Astrocyte (in vitro differentiated cells and primary cell): Measurements from ENCODE around the gene SLITRK3. TPM values are rescaled to one million over a fixed set of nuclear protein-coding genes. Genes with fewer than 3 reads are reported as not detected.

ENCODE experiments used
- DNase-seq: peaks from one replicate; pipeline ENCODE4 v3.0.0-alpha.2; 2010; ENCODE audit warnings: low read depth
- FAIRE-seq: peaks from 2 replicates; lab custom pipeline; 2011; peaks lifted over from hg19 to GRCh38; lab: Jason Lieb, UNC
- H2AFZ ChIP-seq: 2 replicates; pipeline ENCODE4 v1.6.0; 2012; ENCODE audit warnings: low read depth, low read length, inconsistent platforms
- H3K27ac ChIP-seq: 2 replicates; pipeline ENCODE4 v1.5.1; 2011; ENCODE audit warnings: low read depth, low read length, inconsistent platforms
- H3K27me3 ChIP-seq: 2 replicates; pipeline ENCODE4 v1.6.0; 2011; ENCODE audit warnings: low read length, inconsistent platforms; ENCODE audit not compliant: insufficient read depth
- H3K36me3 ChIP-seq: 2 replicates; pipeline ENCODE4 v1.5.1; 2011; ENCODE audit warnings: low read length, inconsistent platforms; ENCODE audit not compliant: insufficient read depth
- H3K4me1 ChIP-seq: 2 replicates; pipeline ENCODE4 v1.5.1; 2011; ENCODE audit warnings: low read length, inconsistent platforms; ENCODE audit not compliant: insufficient read depth
- H3K4me2 ChIP-seq: 2 replicates; pipeline ENCODE4 v1.6.0; 2012; ENCODE audit warnings: low read length, inconsistent platforms
- H3K4me3 ChIP-seq: 2 replicates; pipeline ENCODE4 v1.5.1; 2011; ENCODE audit warnings: low read depth, mild to moderate bottlenecking, low read length, inconsistent platforms; ENCODE audit not compliant: insufficient read depth
- H3K79me2 ChIP-seq: 2 replicates; pipeline ENCODE4 v1.6.0; 2012; ENCODE audit warnings: mild to moderate bottlenecking, low read length, inconsistent platforms; ENCODE audit not compliant: insufficient read depth
- H3K9ac ChIP-seq: 2 replicates; pipeline ENCODE4 v1.6.0; 2012; ENCODE audit warnings: mild to moderate bottlenecking, low read length, inconsistent platforms
- H3K9me3 ChIP-seq: 2 replicates; pipeline ENCODE4 v1.5.1; 2012; ENCODE audit warnings: low read depth, mild to moderate bottlenecking, low read length, inconsistent platforms; ENCODE audit not compliant: insufficient read depth
- H4K20me1 ChIP-seq: 2 replicates; pipeline ENCODE4 v1.6.0; 2012; ENCODE audit warnings: low read length, inconsistent platforms; ENCODE audit not compliant: insufficient read depth
- H3K27ac Mint-ChIP-seq: one replicate; pipeline ENCODE4 v1.8.0; 2021; ENCODE audit warnings: mild to moderate bottlenecking, mixed read lengths; ENCODE audit not compliant: unreplicated experiment
- H3K27me3 Mint-ChIP-seq: one replicate; pipeline ENCODE4 v1.8.0; 2021; ENCODE audit warnings: low read depth, mixed read lengths; ENCODE audit not compliant: unreplicated experiment
- H3K36me3 Mint-ChIP-seq: one replicate; pipeline ENCODE4 v1.8.0; 2021; ENCODE audit warnings: low read depth, mixed read lengths; ENCODE audit not compliant: unreplicated experiment
- H3K4me1 Mint-ChIP-seq: one replicate; pipeline ENCODE4 v1.8.0; 2021; ENCODE audit warnings: low read depth, mixed read lengths; ENCODE audit not compliant: unreplicated experiment
- H3K4me3 Mint-ChIP-seq: one replicate; pipeline ENCODE4 v1.8.0; 2021; ENCODE audit warnings: mild to moderate bottlenecking, moderate library complexity, mixed read lengths; ENCODE audit not compliant: unreplicated experiment
- H3K9me3 Mint-ChIP-seq: one replicate; pipeline ENCODE4 v1.8.0; 2021; ENCODE audit warnings: mild to moderate bottlenecking, mixed read lengths; ENCODE audit not compliant: unreplicated experiment
- EZH2 ChIP-seq: IDR thresholded peaks from 2 replicates; pipeline ENCODE4 v1.6.1; 2012; ENCODE audit warnings: mild to moderate bottlenecking, low read length, inconsistent platforms; ENCODE audit not compliant: insufficient read depth
- total RNA-seq: library from RNA; stranded (reverse); gene quantifications from 2 replicates; pipeline ENCODE4 v1.2.1, GENCODE V29; 2021
- TF ChIP-seq, protein P1 (sequence below): IDR thresholded peaks from 2 replicates; pipeline ENCODE4 v1.5.1; 2011; ENCODE audit warnings: low read depth, mild to moderate bottlenecking, inconsistent platforms, low read length, moderate library complexity; ENCODE audit not compliant: insufficient read depth

Gene SLITRK3
- total RNA-seq, 1 donor from 2014 or later, result 0.07 TPM

DNA sequence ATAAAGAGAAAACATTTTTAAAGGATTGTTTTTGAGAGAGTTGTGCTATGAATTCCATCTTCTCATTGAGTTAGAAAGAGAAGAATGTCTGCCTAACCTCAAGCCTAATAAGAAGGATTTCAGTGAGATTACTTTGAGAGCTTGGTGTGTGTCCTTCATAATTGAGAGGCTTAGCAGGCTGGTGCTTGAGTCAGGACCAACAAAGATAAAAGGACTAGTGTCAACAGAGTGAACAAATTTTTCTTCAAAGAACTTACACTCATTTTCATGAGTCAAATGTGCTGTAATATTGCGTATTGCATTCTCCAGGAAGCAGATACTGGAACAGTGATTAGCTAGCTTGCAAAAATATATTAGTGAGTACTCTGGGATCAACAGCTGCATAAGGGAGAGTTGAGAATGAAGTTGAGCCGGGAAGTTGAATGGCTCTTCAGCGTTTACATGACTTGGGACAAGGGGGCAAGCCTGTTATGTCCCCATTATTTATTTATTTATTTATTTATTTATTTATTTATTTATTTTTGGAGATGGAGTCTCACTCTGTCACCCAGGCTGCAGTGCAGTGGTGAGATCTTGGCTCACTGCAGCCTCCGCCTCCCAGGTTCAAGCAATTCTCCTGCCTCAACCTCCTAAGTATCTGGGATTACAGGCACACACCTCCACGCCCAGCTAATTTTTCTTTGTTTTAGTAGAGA, 37.5 kb upstream of the SLITRK3 start:
- Histone ChIP-seq H4K20me1 (no peaks in the 10 kb centered on the region), H3K27me3 (no peaks in the 10 kb centered on the region), H2AFZ (no peak overlapping the region), H3K4me3 (no peak overlapping the region), H3K27ac (no peak overlapping the region), H3K9ac (no peak overlapping the region), H3K79me2 (no peaks in the 10 kb centered on the region), H3K4me1 (no peaks in the 10 kb centered on the region), H3K36me3 (no peaks in the 10 kb centered on the region), H3K9me3 (no peaks in the 10 kb centered on the region), H3K4me2 (no peak overlapping the region)
- Mint-ChIP-seq H3K4me1 (peaks cover 7% of the 10 kb centered on the region), H3K4me3 (no peak overlapping the region), H3K36me3 (no peaks in the 10 kb centered on the region), H3K9me3 (no peaks in the 10 kb centered on the region), H3K27ac (no peak overlapping the region), H3K27me3 (no peaks in the 10 kb centered on the region)
- no peak for TF ChIP-seq EZH2
- TF ChIP-seq, protein P1, sequence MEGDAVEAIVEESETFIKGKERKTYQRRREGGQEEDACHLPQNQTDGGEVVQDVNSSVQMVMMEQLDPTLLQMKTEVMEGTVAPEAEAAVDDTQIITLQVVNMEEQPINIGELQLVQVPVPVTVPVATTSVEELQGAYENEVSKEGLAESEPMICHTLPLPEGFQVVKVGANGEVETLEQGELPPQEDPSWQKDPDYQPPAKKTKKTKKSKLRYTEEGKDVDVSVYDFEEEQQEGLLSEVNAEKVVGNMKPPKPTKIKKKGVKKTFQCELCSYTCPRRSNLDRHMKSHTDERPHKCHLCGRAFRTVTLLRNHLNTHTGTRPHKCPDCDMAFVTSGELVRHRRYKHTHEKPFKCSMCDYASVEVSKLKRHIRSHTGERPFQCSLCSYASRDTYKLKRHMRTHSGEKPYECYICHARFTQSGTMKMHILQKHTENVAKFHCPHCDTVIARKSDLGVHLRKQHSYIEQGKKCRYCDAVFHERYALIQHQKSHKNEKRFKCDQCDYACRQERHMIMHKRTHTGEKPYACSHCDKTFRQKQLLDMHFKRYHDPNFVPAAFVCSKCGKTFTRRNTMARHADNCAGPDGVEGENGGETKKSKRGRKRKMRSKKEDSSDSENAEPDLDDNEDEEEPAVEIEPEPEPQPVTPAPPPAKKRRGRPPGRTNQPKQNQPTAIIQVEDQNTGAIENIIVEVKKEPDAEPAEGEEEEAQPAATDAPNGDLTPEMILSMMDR, result no peak
- FAIRE-seq (no peak), DNase-seq (peak; percentile 4)

DNA sequence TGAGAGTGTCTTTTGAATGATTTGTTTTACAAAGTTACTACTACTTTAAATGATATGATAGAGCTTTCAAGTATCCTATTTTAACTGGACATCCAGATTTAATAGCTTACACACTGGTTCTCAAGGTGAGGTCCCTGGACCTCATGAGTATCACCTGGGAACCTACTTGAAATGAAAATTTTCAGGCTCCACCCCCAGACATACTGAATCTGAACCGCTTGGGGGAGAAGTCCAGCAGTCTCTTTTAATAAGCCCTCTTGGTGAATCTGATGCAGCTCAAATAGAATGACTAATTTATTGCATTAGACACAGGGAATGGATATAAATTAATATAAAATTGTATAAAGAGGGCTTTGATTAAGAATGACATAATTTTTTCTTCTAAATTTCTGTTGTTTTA, 29.4 kb upstream of the SLITRK3 start:
- TF ChIP-seq, protein P1, result no peak
- TF ChIP-seq EZH2, result no peak
- Histone ChIP-seq H3K4me3 (no peak overlapping the region), H3K9me3 (no peaks in the 10 kb centered on the region), H3K27me3 (no peaks in the 10 kb centered on the region), H3K9ac (no peak overlapping the region), H3K4me2 (no peak overlapping the region), H2AFZ (no peak overlapping the region), H3K27ac (no peak overlapping the region), H3K36me3 (no peaks in the 10 kb centered on the region), H3K79me2 (no peaks in the 10 kb centered on the region), H4K20me1 (no peaks in the 10 kb centered on the region), H3K4me1 (no peaks in the 10 kb centered on the region)
- H3K36me3 Mint-ChIP-seq, result no peaks in the 10 kb centered on the region
- no peak overlapping the region for H3K4me3 Mint-ChIP-seq
- no peak overlapping the region for H3K27ac Mint-ChIP-seq
- no peaks in the 10 kb centered on the region for H3K4me1 Mint-ChIP-seq
- H3K9me3 Mint-ChIP-seq, result no peaks in the 10 kb centered on the region
- no peak for FAIRE-seq
- H3K27me3 Mint-ChIP-seq, result no peaks in the 10 kb centered on the region
- no peak for DNase-seq

DNA sequence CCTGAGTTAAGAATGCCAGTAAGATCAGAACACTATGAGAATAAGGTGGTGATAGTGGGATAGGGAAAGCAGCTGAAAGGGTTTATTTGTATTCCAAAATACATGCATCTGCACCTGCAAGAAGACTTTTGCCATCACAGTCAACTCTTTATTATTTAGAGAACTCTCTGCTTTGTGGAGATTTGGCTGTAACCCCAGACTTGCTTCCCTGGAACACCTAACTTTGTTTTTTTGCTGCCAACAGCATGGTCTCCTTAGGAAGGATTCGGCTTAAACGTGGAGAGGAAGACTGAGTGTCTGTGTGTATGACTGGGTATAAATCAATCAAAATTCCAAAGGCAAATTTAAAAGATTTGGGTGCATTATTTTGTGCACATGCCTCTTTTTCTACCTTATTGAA, 21.6 kb upstream of the SLITRK3 start:
- FAIRE-seq (no peak), DNase-seq (no peak)
- no peaks in the 10 kb centered on the region for H3K27me3 ChIP-seq
- H3K4me2 ChIP-seq, result no peak overlapping the region
- no peak overlapping the region for H2AFZ ChIP-seq
- no peaks in the 10 kb centered on the region for H3K36me3 Mint-ChIP-seq
- H3K9ac ChIP-seq, result no peak overlapping the region
- H3K4me3 Mint-ChIP-seq, result no peak overlapping the region
- H3K36me3 ChIP-seq, result no peaks in the 10 kb centered on the region
- no peaks in the 10 kb centered on the region for H3K4me1 Mint-ChIP-seq
- no peak overlapping the region for H3K27ac ChIP-seq
- no peaks in the 10 kb centered on the region for H3K79me2 ChIP-seq
- TF ChIP-seq EZH2, result no peak
- TF ChIP-seq, protein P1, result no peak
- H3K9me3 Mint-ChIP-seq, result no peaks in the 10 kb centered on the region
- H4K20me1 ChIP-seq, result no peaks in the 10 kb centered on the region
- H3K27me3 Mint-ChIP-seq, result no peaks in the 10 kb centered on the region
- no peak overlapping the region for H3K4me3 ChIP-seq
- no peaks in the 10 kb centered on the region for H3K4me1 ChIP-seq
- H3K9me3 ChIP-seq, result no peaks in the 10 kb centered on the region
- no peak overlapping the region for H3K27ac Mint-ChIP-seq
